OCI-LY7 (cell line): ENCODE data around the gene AEN. TPM values are rescaled to one million over a fixed set of nuclear protein-coding genes. Genes with fewer than 3 reads are reported as not detected.

Experiments
- BruUV-seq: library from RNA; stranded (reverse); fragments of 400-500 nt; replicated peaks from 2 replicates; lab custom pipeline; 2021; lab: Mats Ljungman, UMichigan
- CTCF ChIA-PET: fragments of 300-600 bp; sonication (Branson Sonifier 250); formaldehyde crosslinking; loops from one replicate; lab custom pipeline; 2022; ENCODE audit warnings: antibody characterized with exemption; ENCODE audit not compliant: unreplicated experiment; lab: Charles Lee
- POLR2A ChIA-PET: fragments of 300-600 bp; sonication (Branson Sonifier 250); formaldehyde crosslinking; loops from one replicate; lab custom pipeline; 2022; ENCODE audit warnings: antibody characterized with exemption; lab: Charles Lee
- DNase-seq: peaks from one replicate; pipeline ENCODE4 v3.0.0-alpha.2; 2015; ENCODE audit warnings: low spot score
- H2AFZ ChIP-seq: fragments of 200-600 bp; sonication (generic), shearing (Covaris generic); 2 replicates; pipeline ENCODE4 v1.6.1; 2014; ENCODE audit warnings: mild to moderate bottlenecking, antibody characterized with exemption, low read length, moderate library complexity
- H3K27ac ChIP-seq: fragments of 200-600 bp; sonication (generic); 2 replicates; pipeline ENCODE4 v1.5.1; 2014; ENCODE audit warnings: mixed run types, low read depth, mild to moderate bottlenecking, moderate library complexity, low read length, inconsistent platforms; ENCODE audit not compliant: poor library complexity, severe bottlenecking
- H3K36me3 ChIP-seq: fragments of 200-600 bp; sonication (generic); 2 replicates; pipeline ENCODE4 v1.6.1; 2014; ENCODE audit warnings: mild to moderate bottlenecking, antibody characterized with exemption, low read length, moderate library complexity, mixed read lengths; ENCODE audit not compliant: insufficient read depth
- H3K4me1 ChIP-seq: fragments of 200-600 bp; sonication (generic); 2 replicates; pipeline ENCODE4 v1.5.1; 2014; ENCODE audit warnings: mild to moderate bottlenecking, low read length; ENCODE audit not compliant: insufficient read depth, poor library complexity, severe bottlenecking
- H3K4me2 ChIP-seq: fragments of 200-600 bp; sonication (generic); 2 replicates; pipeline ENCODE4 v1.6.1; 2014; ENCODE audit warnings: mild to moderate bottlenecking, low read length
- H3K4me3 ChIP-seq: fragments of 200-600 bp; sonication (generic); 2 replicates; pipeline ENCODE4 v1.5.1; 2014; ENCODE audit warnings: mild to moderate bottlenecking, low read depth, low read length; ENCODE audit not compliant: poor library complexity, severe bottlenecking
- H3K79me2 ChIP-seq: fragments of 200-600 bp; sonication (generic); 2 replicates; pipeline ENCODE4 v1.6.1; 2016; ENCODE audit warnings: low read depth, mild to moderate bottlenecking, low read length, moderate library complexity, mixed read lengths; ENCODE audit not compliant: insufficient read depth
- H3K9me2 ChIP-seq: fragments of 200-600 bp; sonication (generic); 2 replicates; pipeline ENCODE4 v1.6.1; 2016; ENCODE audit warnings: mild to moderate bottlenecking, low read length, mixed read lengths; ENCODE audit not compliant: insufficient read depth
- H3K9me3 ChIP-seq: fragments of 200-600 bp; sonication (generic); 2 replicates; pipeline ENCODE4 v1.6.1; 2014; ENCODE audit warnings: mild to moderate bottlenecking, mixed run types, low read length, mixed read lengths
- H4K20me1 ChIP-seq: fragments of 200-600 bp; sonication (generic); 2 replicates; pipeline ENCODE4 v1.6.1; 2014; ENCODE audit warnings: mild to moderate bottlenecking, antibody characterized with exemption, low read length, moderate library complexity, mixed read lengths; ENCODE audit not compliant: insufficient read depth
- EZH2phosphoT487 ChIP-seq: fragments of 200-600 bp; sonication (generic); IDR thresholded peaks from 2 replicates; pipeline ENCODE4 v1.6.1; 2018; ENCODE audit warnings: low read depth, borderline replicate concordance, mild to moderate bottlenecking, mixed run types, antibody characterized with exemption, low read length, moderate library complexity, mixed read lengths
- intact Hi-C: fragments of 100-400 bp; cut with micrococcal nuclease; formaldehyde crosslinking; loops from one replicate; pipeline ENCODE4 v1.10.0; 2022; ENCODE audit not compliant: unreplicated experiment
- total RNA-seq, 2 experiments: library from RNA; depleted of rRNA in 1 of 2; stranded (reverse); fragments of >200 nt in 1 of 2; shearing (Covaris generic) in 1 of 2; gene quantifications; 2 replicates each; pipeline ENCODE4 v1.2.3, GENCODE V29; 2014 to 2022
- TF ChIP-seq, protein P1 (sequence below): fragments of 200-600 bp; sonication (generic); conservative IDR thresholded peaks from 2 replicates; pipeline ENCODE4 v1.5.1; 2014; ENCODE audit warnings: mild to moderate bottlenecking, antibody characterized with exemption, low read length, moderate library complexity, mixed read lengths

Gene AEN
- total RNA-seq, 2 experiments from 2014 or later, result 43.1 to 66.6 TPM

DNA sequence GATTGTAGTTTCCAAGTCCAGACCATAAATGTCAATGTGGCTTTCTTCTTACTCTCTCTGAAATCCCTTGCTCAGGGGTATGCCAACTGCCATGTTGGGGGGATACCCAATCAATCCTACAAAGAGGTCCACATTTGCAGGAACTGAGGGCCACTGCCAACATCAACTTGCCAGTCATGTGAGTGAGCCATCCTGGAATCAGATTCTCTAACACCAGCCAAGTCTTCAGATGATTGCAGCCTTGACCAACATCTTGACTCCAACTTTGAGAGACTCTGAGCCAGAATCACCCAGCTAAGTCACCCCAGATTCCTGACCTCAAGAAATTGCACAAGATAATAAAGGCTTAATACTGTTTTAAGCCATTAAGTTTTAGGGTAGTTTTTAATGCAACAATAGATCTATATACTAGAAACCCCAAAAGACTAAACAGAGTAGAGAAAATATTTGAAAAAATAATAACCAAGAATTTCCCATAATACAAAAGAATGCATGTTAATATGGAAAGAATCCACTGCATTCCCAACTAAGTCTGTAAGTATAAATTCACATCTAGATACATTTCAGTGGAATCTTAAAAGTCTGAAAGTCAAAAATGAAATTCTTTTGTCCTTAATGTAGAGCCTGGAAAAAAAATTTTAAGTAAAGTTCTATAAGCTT lies 40.0 kb downstream of the AEN start:
- POLR2A ChIA-PET, result no interaction called here
- no peak for TF ChIP-seq EZH2phosphoT487
- TF ChIP-seq, protein P1, sequence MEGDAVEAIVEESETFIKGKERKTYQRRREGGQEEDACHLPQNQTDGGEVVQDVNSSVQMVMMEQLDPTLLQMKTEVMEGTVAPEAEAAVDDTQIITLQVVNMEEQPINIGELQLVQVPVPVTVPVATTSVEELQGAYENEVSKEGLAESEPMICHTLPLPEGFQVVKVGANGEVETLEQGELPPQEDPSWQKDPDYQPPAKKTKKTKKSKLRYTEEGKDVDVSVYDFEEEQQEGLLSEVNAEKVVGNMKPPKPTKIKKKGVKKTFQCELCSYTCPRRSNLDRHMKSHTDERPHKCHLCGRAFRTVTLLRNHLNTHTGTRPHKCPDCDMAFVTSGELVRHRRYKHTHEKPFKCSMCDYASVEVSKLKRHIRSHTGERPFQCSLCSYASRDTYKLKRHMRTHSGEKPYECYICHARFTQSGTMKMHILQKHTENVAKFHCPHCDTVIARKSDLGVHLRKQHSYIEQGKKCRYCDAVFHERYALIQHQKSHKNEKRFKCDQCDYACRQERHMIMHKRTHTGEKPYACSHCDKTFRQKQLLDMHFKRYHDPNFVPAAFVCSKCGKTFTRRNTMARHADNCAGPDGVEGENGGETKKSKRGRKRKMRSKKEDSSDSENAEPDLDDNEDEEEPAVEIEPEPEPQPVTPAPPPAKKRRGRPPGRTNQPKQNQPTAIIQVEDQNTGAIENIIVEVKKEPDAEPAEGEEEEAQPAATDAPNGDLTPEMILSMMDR, result no peak
- peaks cover 1% of the 10 kb centered on the region; the same call in 1 of the 2 replicates for H3K9me3 ChIP-seq

DNA sequence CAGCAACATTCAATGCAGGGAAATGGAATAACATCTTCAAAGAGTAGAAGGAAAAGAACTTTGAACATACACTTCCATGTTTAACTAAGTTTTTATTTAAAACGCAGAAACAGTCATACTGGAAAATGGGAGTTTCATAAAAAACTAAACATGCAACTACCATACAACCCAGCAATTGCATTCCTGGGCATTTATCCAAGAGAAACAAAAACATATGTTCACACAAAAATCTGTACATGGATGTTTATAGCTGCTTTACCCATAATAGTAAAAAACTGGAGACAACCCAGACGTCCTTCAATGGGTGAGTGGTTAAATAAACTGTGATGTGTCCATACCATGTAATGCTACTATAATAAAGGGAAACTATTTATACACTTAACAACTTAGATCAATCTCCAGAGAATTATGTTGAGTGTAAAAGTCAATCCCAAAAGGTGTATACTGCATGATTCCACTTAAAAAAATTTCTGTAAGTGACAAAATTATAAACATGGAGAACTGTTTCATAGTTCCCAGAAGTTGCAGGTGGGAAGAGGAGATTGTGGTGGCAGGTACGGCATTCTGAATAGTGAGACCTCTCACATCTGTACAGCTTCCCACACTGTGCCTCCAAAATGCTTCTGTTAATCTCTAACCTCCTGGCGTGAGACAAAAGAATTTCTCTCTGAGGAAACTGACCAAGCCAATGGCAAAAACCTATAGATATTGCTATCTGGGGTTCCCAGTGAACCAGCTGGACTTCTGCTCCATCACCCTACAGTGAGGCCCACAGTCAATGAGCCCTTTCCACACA lies 40.8 kb downstream of the AEN start:
- ChIA-PET POLR2A (no interaction called here), CTCF (no interaction called here)
- Histone ChIP-seq H3K36me3 (peaks cover 19% of the 10 kb centered on the region), H3K4me2 (no peak overlapping the region), H3K27ac (no peak overlapping the region), H3K9me3 (no peaks in the 10 kb centered on the region), H3K79me2 (no peaks in the 10 kb centered on the region), H2AFZ (no peak overlapping the region), H3K4me1 (peaks cover 18% of the 10 kb centered on the region), H3K4me3 (no peak overlapping the region), H3K9me2 (no peaks in the 10 kb centered on the region), H4K20me1 (no peaks in the 10 kb centered on the region)
- TF ChIP-seq EZH2phosphoT487, result no peak
- TF ChIP-seq, protein P1, result no peak
- intact Hi-C loops, result loop anchor here (5.0 kb wide), 1 partner anchor 195 kb away; the partner anchor contains the start of genes MRPL46 and MRPS11
- no TSS peak for BruUV-seq
- no peak for DNase-seq

More for the DNA sequence above, 40.0 kb downstream of the AEN start:
- intact Hi-C loops, result loop anchor here (5.0 kb wide), 1 partner anchor 194 kb away; the partner anchor contains the start of genes MRPL46 and MRPS11
- Histone ChIP-seq H3K9me2 (no peaks in the 10 kb centered on the region), H4K20me1 (no peaks in the 10 kb centered on the region), H3K27ac (no peak overlapping the region), H3K4me3 (no peak overlapping the region), H3K79me2 (no peaks in the 10 kb centered on the region), H3K4me1 (peaks cover 26% of the 10 kb centered on the region), H3K4me2 (no peak overlapping the region), H2AFZ (no peak overlapping the region), H3K36me3 (peaks cover 20% of the 10 kb centered on the region)
- CTCF ChIA-PET, result no interaction called here
- no TSS peak for BruUV-seq
- DNase-seq, result no peak
